ENCODE data around the gene LMO4. TPM values are rescaled to one million over a fixed set of nuclear protein-coding genes. Genes with fewer than 3 reads are reported as not detected.

The LMO4 gene
- 50.7 TPM for total RNA-seq (2013)
- polyA plus RNA-seq = 10 to 100 TPM; 20.3 to 71.8 (median 22.3) TPM
- 17.9 and 29.1 TPM in 2 replicates for polyA minus RNA-seq
- total RNA-seq = 18.6 to 46.6 (median 36.6) reads per million in 11 experiments

- intact Hi-C loops (cut with micrococcal nuclease) = no loop called here
- H3K27ac Mint-ChIP-seq = peak within 1 kb of the TSS; percentile 88 to 96 (median 94)
- Histone ChIP-seq H3K4me3 (replicated peaks in 1 of 3; ENCODE audit: low read depth in 2 of 3, low read length in 3 of 3) (peak within 1 kb of the TSS; percentile 81 to 93 (median 84)), H4K20me1 (ENCODE audit: insufficient read depth, low read length) (peaks cover 20% of the 10 kb centered on the region), H3K4me1 (ENCODE audit: control insufficient read depth in 1 of 2, insufficient read depth in 2 of 2, low read length in 2 of 2) (peaks cover 28 to 38% of the 10 kb centered on the region in 2 donors), H2AFZ (ENCODE audit: insufficient read depth, low read depth, low read length, poor library complexity, severe bottlenecking) (peak within 1 kb of the TSS; percentile 94), H3K9me3 (replicated peaks in 1 of 2; ENCODE audit: control insufficient read depth in 1 of 2, insufficient read depth in 1 of 2, low read length in 2 of 2) (no peaks in the 10 kb centered on the region), H3K4me2 (replicated peaks; ENCODE audit: extremely low read depth, low read length, poor library complexity, severe bottlenecking) (peak within 1 kb of the TSS; percentile 92), H3K79me2 (ENCODE audit: insufficient read depth, low read length) (peaks cover 45% of the 10 kb centered on the region), H3K9ac (ENCODE audit: insufficient read depth, low read length, poor library complexity, severe bottlenecking) (peak within 1 kb of the TSS; percentile 91), H3K27ac (ENCODE audit: low read depth in 1 of 2, low read length in 2 of 2) (peak within 1 kb of the TSS; percentile 91 to 93), H3K27me3 (ENCODE audit: control insufficient read depth in 2 of 2, insufficient read depth in 2 of 2, low read length in 2 of 2) (no peaks in the 10 kb centered on the region), H3K36me3 (replicated peaks in 1 of 2; ENCODE audit: control insufficient read depth in 1 of 2, insufficient read depth in 2 of 2, low read length in 2 of 2) (peaks cover 0 to 13% of the 10 kb centered on the region in 2 donors)
- H3K4me1 Mint-ChIP-seq = peaks cover 34% of the 10 kb centered on the region
- H3K27me3 Mint-ChIP-seq (ENCODE audit: low read depth in 3 of 3) = peaks cover 0 to 4% (median 4%) of the 10 kb centered on the region in 3 donors
- peak within 1 kb of the TSS; percentile 95 to 97 for H3K4me3 Mint-ChIP-seq
- peak; percentile 92 to 94 (median 93) for DNase-seq
- peaks cover 15% of the 10 kb centered on the region in 2 donors for H3K36me3 Mint-ChIP-seq
- WGBS (ENCODE audit: insufficient coverage) = under 1% methylated on average over 68 of the region's 93 CpGs
- TF ChIP-seq CTCF (IDR thresholded peaks at IDR 0.05) = no peak
- no peaks in the 10 kb centered on the region for H3K9me3 Mint-ChIP-seq
Measured at GRCh38 chr1:87328272-87329050, at the start of gene LMO4. Gene LMO4 (plus strand): TSS chr1:87328880. CDS start chr1:87332016, 3,136 bp downstream.

- no peak overlapping the region for H3K4me3 Mint-ChIP-seq
- H3K9ac ChIP-seq (ENCODE audit: insufficient read depth, low read length, poor library complexity, severe bottlenecking) = no peak overlapping the region
- H3K27ac Mint-ChIP-seq = no peak overlapping the region
- intact Hi-C loops (cut with micrococcal nuclease) = no loop called here
- H3K4me3 ChIP-seq (replicated peaks in 1 of 3; ENCODE audit: low read depth in 2 of 3, low read length in 3 of 3) = no peak overlapping the region
- no peaks in the 10 kb centered on the region for H3K4me1 ChIP-seq (ENCODE audit: control insufficient read depth in 1 of 2, insufficient read depth in 2 of 2, low read length in 2 of 2)
- WGBS (ENCODE audit: insufficient coverage) = no CpG with 5 or more reads among the region's 2 CpGs
- H4K20me1 ChIP-seq (ENCODE audit: insufficient read depth, low read length) = no peaks in the 10 kb centered on the region
- H3K36me3 ChIP-seq (replicated peaks in 1 of 2; ENCODE audit: control insufficient read depth in 1 of 2, insufficient read depth in 2 of 2, low read length in 2 of 2) = no peaks in the 10 kb centered on the region
- DNase-seq = no peak
- H3K79me2 ChIP-seq (ENCODE audit: insufficient read depth, low read length) = no peaks in the 10 kb centered on the region
- no peaks in the 10 kb centered on the region for H3K36me3 Mint-ChIP-seq
- H3K4me2 ChIP-seq (replicated peaks; ENCODE audit: extremely low read depth, low read length, poor library complexity, severe bottlenecking) = no peak overlapping the region
- no peaks in the 10 kb centered on the region for H3K27me3 ChIP-seq (ENCODE audit: control insufficient read depth in 2 of 2, insufficient read depth in 2 of 2, low read length in 2 of 2)
- H2AFZ ChIP-seq (ENCODE audit: insufficient read depth, low read depth, low read length, poor library complexity, severe bottlenecking) = peak overlapping the region; percentile 9
- no peaks in the 10 kb centered on the region for H3K9me3 Mint-ChIP-seq
- no peaks in the 10 kb centered on the region for H3K9me3 ChIP-seq (replicated peaks in 1 of 2; ENCODE audit: control insufficient read depth in 1 of 2, insufficient read depth in 1 of 2, low read length in 2 of 2)
- H3K4me1 Mint-ChIP-seq = no peaks in the 10 kb centered on the region
- peaks cover 0 to 2% (median 0%) of the 10 kb centered on the region in 3 donors for H3K27me3 Mint-ChIP-seq (ENCODE audit: low read depth in 3 of 3)
- no peak for TF ChIP-seq CTCF (IDR thresholded peaks at IDR 0.05)
- H3K27ac ChIP-seq (ENCODE audit: low read depth in 1 of 2, low read length in 2 of 2) = no peak overlapping the region
Measured at GRCh38 chr1:87279536-87279875, 49.2 kb upstream of the LMO4 start.

Measured in CD14-positive monocyte (primary cell).